GM12865 (cell line): Measurements from ENCODE around the gene ATXN3L.

Experiments used
- DNase-seq: peaks from one replicate; pipeline ENCODE4 v3.0.0; 2010; ENCODE audit warnings: low read depth
- H3K4me3 ChIP-seq: 2 replicates; pipeline ENCODE4 v1.5.1; 2011; ENCODE audit warnings: mild to moderate bottlenecking, low read depth, low read length, control low read depth
- TF ChIP-seq, protein P1 (sequence below): IDR thresholded peaks from 2 replicates; pipeline ENCODE4 v1.5.1; 2011; ENCODE audit warnings: low read length, control low read depth, low read depth, inconsistent platforms; ENCODE audit not compliant: insufficient read depth; ENCODE audit errors: missing control alignments

The ATXN3L gene

DNA sequence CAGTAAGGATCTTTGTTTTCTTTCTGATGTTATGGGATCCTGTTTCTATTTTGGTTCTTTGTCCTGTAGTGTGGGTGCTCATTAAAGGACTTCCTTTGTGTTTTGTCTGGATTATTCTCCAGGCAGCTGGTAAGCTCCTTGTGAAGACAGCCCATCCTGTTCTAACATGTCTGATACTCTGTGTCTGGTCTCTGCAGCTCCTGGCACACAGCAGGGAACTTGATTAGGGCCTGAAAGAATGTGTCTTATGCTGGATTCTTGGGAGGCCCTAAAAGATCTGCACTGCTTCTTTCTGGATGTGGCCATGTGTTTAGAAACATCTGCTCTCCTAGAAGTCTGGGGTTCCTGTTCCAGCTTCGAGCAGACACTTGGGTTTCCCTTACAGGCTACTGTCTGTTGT, 38.1 kb upstream of the ATXN3L start:
- H3K4me3 ChIP-seq: no peak overlapping the region
- DNase-seq: no peak
- TF ChIP-seq, protein P1, sequence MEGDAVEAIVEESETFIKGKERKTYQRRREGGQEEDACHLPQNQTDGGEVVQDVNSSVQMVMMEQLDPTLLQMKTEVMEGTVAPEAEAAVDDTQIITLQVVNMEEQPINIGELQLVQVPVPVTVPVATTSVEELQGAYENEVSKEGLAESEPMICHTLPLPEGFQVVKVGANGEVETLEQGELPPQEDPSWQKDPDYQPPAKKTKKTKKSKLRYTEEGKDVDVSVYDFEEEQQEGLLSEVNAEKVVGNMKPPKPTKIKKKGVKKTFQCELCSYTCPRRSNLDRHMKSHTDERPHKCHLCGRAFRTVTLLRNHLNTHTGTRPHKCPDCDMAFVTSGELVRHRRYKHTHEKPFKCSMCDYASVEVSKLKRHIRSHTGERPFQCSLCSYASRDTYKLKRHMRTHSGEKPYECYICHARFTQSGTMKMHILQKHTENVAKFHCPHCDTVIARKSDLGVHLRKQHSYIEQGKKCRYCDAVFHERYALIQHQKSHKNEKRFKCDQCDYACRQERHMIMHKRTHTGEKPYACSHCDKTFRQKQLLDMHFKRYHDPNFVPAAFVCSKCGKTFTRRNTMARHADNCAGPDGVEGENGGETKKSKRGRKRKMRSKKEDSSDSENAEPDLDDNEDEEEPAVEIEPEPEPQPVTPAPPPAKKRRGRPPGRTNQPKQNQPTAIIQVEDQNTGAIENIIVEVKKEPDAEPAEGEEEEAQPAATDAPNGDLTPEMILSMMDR: no peak

GRCh38 chrX:13346646-13347045, 26.8 kb upstream of the ATXN3L start:
- H3K4me3 ChIP-seq: no peak overlapping the region
- TF ChIP-seq, protein P1: no peak
- no peak for DNase-seq

DNA sequence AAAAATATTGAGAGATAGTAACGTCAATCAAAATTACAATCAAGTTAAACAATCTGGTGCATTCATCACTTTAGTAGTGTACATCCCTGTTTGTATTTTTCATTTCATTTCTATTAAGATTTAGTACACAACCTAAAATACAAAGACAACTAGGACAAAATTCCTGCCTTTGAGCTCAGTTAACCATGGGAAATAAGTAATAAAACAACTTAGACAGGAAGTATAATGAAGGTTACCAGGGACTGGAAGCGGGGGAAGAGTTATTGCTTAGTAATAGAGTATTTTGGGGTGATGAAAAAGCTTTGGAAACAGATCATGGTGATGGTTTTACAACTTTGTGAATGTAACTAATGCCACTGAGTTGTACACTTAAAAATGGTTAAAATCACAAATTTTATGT, 25.6 kb upstream of the ATXN3L start:
- TF ChIP-seq, protein P1: no peak
- no peak overlapping the region for H3K4me3 ChIP-seq
- DNase-seq: no peak

GRCh38 chrX:13345037-13345436, 25.2 kb upstream of the ATXN3L start:
- H3K4me3 ChIP-seq: no peak overlapping the region
- peak; percentile 0 for DNase-seq
- TF ChIP-seq, protein P1: no peak

DNA sequence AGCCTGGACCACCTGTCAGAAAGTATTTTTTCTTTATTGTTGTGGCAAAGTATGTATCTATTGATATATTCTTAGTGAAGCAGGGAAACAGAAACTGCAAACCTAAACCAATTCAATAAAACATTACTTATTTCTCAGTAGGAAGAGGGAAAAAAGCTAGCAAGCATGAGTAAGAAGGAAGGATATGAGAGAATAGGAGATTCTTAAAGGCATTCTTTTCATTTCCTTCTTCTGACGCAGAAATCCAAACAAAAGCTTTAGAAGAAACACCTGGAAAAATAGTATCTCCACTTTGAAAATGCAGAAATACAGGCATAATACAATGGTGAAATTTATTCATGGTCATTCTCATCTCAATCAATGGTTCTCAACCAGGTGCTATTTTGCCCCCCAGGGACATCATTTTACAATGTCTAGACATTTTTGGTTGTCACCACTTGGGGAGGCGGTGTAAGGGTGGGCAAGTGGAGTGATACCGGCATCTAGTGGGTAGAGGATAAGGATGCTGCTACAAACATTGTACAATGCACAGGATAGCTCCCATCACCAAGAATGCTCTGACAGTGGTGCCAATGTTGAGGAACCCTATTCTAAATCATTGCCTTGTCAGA, 21.7 kb upstream of the ATXN3L start:
- H3K4me3 ChIP-seq: no peak overlapping the region
- DNase-seq: peak; percentile 1
- TF ChIP-seq, protein P1: no peak

- TF ChIP-seq, protein P1: no peak
- no peak overlapping the region for H3K4me3 ChIP-seq
- no peak for DNase-seq
Observed at GRCh38 chrX:13340182-13340791, 20.4 kb upstream of the ATXN3L start.

- TF ChIP-seq, protein P1: no peak
- no peak overlapping the region for H3K4me3 ChIP-seq
- DNase-seq: no peak
Observed at GRCh38 chrX:13339607-13340006, 19.8 kb upstream of the ATXN3L start.
